Measurements from ENCODE around the gene RB1. TPM values are rescaled to one million over a fixed set of nuclear protein-coding genes. Genes with fewer than 3 reads are reported as not detected.
"Not testable (repeated sequence)": the region's sequence is repeated elsewhere in the genome, so short reads cannot be mapped to it uniquely, and the experiment has no call there.

The RB1 gene
- total RNA-seq, 1 experiment from 2014 or later, result 14.7 TPM

- no peaks in the 10 kb centered on the region for H3K27me3 ChIP-seq (ENCODE audit: control insufficient read depth, insufficient read depth, low read length)
- no peak overlapping the region for H3K4me3 ChIP-seq (ENCODE audit: insufficient read depth, low read depth, low read length)
- no peaks in the 10 kb centered on the region for H3K36me3 ChIP-seq (replicated peaks; ENCODE audit: control insufficient read depth, insufficient read depth, low read length)
- DNase-seq, result no peak
Observed at GRCh38 chr13:48349525-48349924, 46.0 kb downstream of the RB1 start.

DNA sequence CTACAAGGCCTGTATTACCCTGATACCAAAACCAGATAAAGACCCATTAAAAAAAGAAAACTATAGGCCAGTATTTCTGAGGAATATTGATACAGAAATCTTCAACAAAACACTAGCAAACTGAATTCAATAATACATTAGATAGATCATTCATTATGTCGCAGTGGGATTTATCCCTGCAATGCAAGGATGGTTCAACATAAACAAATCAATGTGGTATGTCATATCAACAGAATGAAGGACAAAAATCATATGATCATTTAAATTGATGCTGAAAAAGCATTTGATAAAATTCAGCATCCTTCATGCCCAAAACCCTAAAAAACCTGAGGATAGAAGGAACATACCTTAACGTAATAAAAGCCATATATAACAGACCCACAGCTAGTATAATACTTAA is 50.0 kb downstream of the RB1 start:
- Histone ChIP-seq H3K36me3 (replicated peaks; ENCODE audit: control insufficient read depth, insufficient read depth, low read length) (no peaks in the 10 kb centered on the region), H3K4me3 (ENCODE audit: insufficient read depth, low read depth, low read length) (no peak overlapping the region), H3K27me3 (ENCODE audit: control insufficient read depth, insufficient read depth, low read length) (no peaks in the 10 kb centered on the region)
- DNase-seq, result no peak

DNA sequence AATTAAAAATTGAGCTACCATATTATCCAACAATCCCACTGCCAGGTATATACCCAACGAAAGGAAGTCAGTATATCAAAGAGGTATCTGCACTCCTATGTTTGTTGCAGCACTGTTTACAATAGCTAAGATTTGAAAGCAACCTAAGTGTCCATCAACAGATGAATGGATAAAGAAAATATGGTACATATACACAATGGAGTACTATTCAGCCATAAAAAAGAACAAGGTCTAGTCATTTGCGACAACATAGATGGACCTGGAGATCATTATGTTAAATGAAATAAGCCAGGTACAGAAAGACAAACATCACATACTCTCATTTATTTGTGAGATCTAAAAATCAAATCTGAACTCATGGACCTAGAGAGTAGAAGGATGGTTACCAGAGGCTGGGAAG is 52.0 kb downstream of the RB1 start:
- H3K36me3 ChIP-seq (replicated peaks; ENCODE audit: control insufficient read depth, insufficient read depth, low read length); H3K27me3 ChIP-seq (ENCODE audit: control insufficient read depth, insufficient read depth, low read length); DNase-seq; H3K4me3 ChIP-seq (ENCODE audit: insufficient read depth, low read depth, low read length): not testable (repeated sequence)

DNA sequence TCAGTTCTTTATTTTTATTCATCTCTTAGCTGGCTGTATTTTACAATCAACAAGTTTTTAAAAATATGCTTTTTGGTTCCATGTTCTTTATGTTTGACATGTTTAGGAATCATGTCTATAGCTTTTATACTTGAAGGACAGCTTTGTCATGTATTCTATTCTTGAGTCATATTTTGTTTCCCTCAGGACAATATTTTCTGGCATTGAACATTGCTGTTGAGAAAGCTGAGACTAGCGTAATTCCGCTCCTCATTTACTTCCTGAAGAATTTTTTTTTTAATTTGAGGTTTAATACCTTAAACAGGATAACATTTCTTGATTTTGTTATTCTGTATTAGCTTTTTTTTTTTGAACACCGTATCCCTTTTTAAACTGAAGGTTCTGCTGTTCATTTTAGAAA is 53.2 kb downstream of the RB1 start:
- Histone ChIP-seq H3K27me3 (ENCODE audit: control insufficient read depth, insufficient read depth, low read length) (no peaks in the 10 kb centered on the region), H3K4me3 (ENCODE audit: insufficient read depth, low read depth, low read length) (no peak overlapping the region)

DNA sequence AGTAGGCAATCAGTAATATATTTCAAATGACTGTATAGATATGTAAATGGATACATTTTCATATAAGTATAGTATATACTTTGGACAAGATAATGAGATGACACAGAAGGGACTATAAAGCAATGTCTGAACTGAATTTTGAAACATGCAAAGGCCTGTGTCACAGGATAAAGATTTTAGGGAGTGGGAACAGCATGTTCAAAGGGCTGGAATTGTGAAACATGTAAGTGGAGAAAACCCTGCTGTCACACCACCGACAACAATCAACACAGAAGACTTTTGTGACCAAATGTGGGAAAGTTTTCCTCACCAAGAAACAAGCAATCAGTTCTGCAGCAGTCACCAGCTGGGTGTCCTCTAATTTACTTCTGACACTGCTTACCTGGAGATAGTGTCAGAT is 66.4 kb downstream of the RB1 start:
- DNase-seq, result no peak
- Histone ChIP-seq H3K36me3 (replicated peaks; ENCODE audit: control insufficient read depth, insufficient read depth, low read length) (no peaks in the 10 kb centered on the region), H3K4me3 (ENCODE audit: insufficient read depth, low read depth, low read length) (no peak overlapping the region), H3K27me3 (ENCODE audit: control insufficient read depth, insufficient read depth, low read length) (no peaks in the 10 kb centered on the region)

More for the DNA sequence above, 53.2 kb downstream of the RB1 start:
- H3K36me3 ChIP-seq (replicated peaks; ENCODE audit: control insufficient read depth, insufficient read depth, low read length), result no peaks in the 10 kb centered on the region
- no peak for DNase-seq

DNA sequence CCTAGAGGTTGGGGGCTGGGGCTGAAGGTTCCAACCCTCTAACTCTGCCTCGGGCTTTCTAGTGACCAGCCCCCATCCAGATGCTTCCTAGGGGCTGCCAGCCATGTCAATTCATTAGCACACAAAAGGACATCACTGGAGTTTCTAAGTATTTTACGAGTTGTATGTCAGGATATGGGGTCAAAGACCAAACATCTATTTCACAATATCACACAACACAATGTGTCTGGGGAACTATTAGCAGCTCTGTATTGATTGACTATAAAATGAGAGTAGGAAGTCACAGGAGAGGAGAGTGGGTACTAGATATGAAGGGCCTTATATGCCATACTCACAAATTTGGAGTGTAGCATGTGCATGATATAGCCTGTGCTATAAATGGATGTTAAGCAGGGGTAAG is 67.3 kb downstream of the RB1 start:
- H3K27me3 ChIP-seq (ENCODE audit: control insufficient read depth, insufficient read depth, low read length), result no peaks in the 10 kb centered on the region
- H3K36me3 ChIP-seq (replicated peaks; ENCODE audit: control insufficient read depth, insufficient read depth, low read length), result no peaks in the 10 kb centered on the region
- DNase-seq, result no peak
- no peak overlapping the region for H3K4me3 ChIP-seq (ENCODE audit: insufficient read depth, low read depth, low read length)

GRCh38 chr13:48377857-48378256 is 74.3 kb downstream of the RB1 start:
- Histone ChIP-seq H3K27me3 (ENCODE audit: control insufficient read depth, insufficient read depth, low read length) (no peaks in the 10 kb centered on the region), H3K4me3 (ENCODE audit: insufficient read depth, low read depth, low read length) (no peak overlapping the region), H3K36me3 (replicated peaks; ENCODE audit: control insufficient read depth, insufficient read depth, low read length) (no peaks in the 10 kb centered on the region)
- DNase-seq, result no peak

DNA sequence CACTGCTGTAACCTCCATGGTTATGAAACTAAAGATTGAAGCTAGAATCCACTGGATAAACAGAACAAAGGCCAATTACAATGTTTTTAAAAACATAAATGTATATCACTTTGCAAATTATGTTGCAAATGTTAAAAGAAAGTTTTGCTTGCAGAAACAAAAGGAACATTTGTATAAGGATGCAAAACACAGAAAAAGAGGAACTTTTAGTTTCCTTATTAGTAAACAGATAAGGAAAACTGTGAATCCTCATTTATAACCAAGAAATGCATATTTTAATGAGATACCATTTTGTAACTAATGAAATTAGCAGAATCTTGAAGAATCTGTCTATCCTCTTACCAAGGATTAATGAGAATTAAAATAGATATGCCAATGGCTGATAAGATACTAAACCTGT is 77.0 kb downstream of the RB1 start:
- Histone ChIP-seq H3K4me3 (ENCODE audit: insufficient read depth, low read depth, low read length) (no peak overlapping the region), H3K36me3 (replicated peaks; ENCODE audit: control insufficient read depth, insufficient read depth, low read length) (no peaks in the 10 kb centered on the region), H3K27me3 (ENCODE audit: control insufficient read depth, insufficient read depth, low read length) (no peaks in the 10 kb centered on the region)
- no peak for DNase-seq

DNA sequence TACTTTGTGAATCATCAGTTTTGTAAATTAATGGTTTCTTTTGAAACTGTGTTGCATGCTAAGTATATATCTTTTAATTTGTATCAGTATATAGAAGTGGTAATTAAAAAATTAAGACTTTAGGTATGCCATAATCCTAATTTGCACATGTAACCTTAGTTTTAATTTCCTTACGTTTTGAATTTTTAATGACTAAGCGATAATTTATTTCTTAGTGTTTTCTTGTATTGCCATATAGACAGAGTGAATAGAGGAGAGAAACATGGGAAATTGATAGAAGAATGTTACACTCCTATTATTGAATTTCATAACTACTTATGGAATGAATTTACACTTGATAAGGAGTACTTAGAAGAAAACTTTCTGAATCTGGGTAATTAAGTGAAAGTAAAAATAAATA is 79.8 kb downstream of the RB1 start:
- Histone ChIP-seq H3K36me3 (replicated peaks; ENCODE audit: control insufficient read depth, insufficient read depth, low read length) (no peaks in the 10 kb centered on the region), H3K4me3 (ENCODE audit: insufficient read depth, low read depth, low read length) (no peak overlapping the region), H3K27me3 (ENCODE audit: control insufficient read depth, insufficient read depth, low read length) (no peaks in the 10 kb centered on the region)
- DNase-seq, result no peak

GRCh38 chr13:48386816-48387215 is 83.3 kb downstream of the RB1 start:
- no peaks in the 10 kb centered on the region for H3K27me3 ChIP-seq (ENCODE audit: control insufficient read depth, insufficient read depth, low read length)
- DNase-seq, result no peak
- H3K36me3 ChIP-seq (replicated peaks; ENCODE audit: control insufficient read depth, insufficient read depth, low read length), result no peaks in the 10 kb centered on the region

DNA sequence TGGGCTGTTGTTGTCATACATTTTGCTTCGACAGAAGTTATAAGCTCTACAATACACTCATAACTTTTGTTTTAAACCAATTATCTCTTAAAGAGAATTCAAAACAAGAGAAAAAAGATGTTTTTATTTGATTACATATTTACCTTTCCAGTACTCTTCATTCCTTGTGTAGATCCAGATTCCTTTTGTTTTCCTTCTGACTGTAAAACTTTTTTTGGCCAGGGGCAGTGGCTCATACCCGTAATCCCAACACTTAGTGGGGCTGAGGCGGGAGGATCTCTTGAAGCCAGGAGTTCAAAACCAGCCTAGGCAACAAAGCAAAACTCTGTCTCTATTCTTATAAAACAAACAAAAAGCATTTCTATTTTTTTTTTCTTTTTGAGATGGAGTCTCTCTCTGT is 87.7 kb downstream of the RB1 start:
- Histone ChIP-seq H3K27me3 (ENCODE audit: control insufficient read depth, insufficient read depth, low read length) (no peaks in the 10 kb centered on the region), H3K4me3 (ENCODE audit: insufficient read depth, low read depth, low read length) (no peak overlapping the region), H3K36me3 (replicated peaks; ENCODE audit: control insufficient read depth, insufficient read depth, low read length) (no peaks in the 10 kb centered on the region)
- DNase-seq, result no peak

More at GRCh38 chr13:48386816-48387215, 83.3 kb downstream of the RB1 start:
- H3K4me3 ChIP-seq (ENCODE audit: insufficient read depth, low read depth, low read length), result no peak overlapping the region

GRCh38 chr13:48393030-48393697 is 89.6 kb downstream of the RB1 start:
- DNase-seq, result no peak
- H3K36me3 ChIP-seq (replicated peaks; ENCODE audit: control insufficient read depth, insufficient read depth, low read length), result no peaks in the 10 kb centered on the region
- H3K4me3 ChIP-seq (ENCODE audit: insufficient read depth, low read depth, low read length), result no peak overlapping the region
- H3K27me3 ChIP-seq (ENCODE audit: control insufficient read depth, insufficient read depth, low read length), result no peaks in the 10 kb centered on the region

- no peaks in the 10 kb centered on the region for H3K27me3 ChIP-seq (ENCODE audit: control insufficient read depth, insufficient read depth, low read length)
- no peak for DNase-seq
- no peaks in the 10 kb centered on the region for H3K36me3 ChIP-seq (replicated peaks; ENCODE audit: control insufficient read depth, insufficient read depth, low read length)
- H3K4me3 ChIP-seq (ENCODE audit: insufficient read depth, low read depth, low read length), result no peak overlapping the region
Observed at GRCh38 chr13:48393698-48394085, 90.1 kb downstream of the RB1 start.

GRCh38 chr13:48397744-48398143 is 94.2 kb downstream of the RB1 start:
- no peak for DNase-seq
- Histone ChIP-seq H3K27me3 (ENCODE audit: control insufficient read depth, insufficient read depth, low read length) (no peaks in the 10 kb centered on the region), H3K36me3 (replicated peaks; ENCODE audit: control insufficient read depth, insufficient read depth, low read length) (no peaks in the 10 kb centered on the region), H3K4me3 (ENCODE audit: insufficient read depth, low read depth, low read length) (no peak overlapping the region)

DNA sequence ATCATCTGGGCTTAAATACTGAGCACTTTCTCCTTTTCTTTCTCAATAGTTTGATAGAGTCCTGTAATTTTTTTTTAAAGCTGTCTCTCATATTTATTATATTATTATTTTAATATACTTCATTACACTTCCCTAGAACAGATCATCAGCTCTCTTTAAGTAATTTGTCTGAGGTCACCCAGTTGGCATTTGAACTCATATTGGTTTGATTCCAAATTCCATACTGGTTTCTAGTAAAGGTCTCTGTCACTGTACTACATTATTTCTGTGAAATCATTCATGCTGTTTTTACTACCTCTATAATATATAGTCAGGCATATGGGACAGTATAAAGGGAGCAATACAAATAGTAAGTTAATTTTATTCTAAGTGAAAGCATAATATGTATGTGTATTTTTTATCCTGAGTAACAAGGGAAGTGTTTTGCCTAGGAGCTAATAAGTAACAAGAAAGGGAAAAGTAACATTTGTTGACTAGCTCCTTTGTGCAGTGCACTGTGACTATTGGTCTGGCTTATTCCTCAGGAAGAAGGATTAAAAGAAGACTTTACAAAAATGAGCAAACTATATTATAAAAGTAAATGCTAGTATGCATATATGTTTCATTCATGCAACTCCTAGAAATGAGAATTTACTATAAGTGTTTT is 95.0 kb downstream of the RB1 start:
- Histone ChIP-seq H3K27me3 (ENCODE audit: control insufficient read depth, insufficient read depth, low read length) (no peaks in the 10 kb centered on the region), H3K36me3 (replicated peaks; ENCODE audit: control insufficient read depth, insufficient read depth, low read length) (no peaks in the 10 kb centered on the region), H3K4me3 (ENCODE audit: insufficient read depth, low read depth, low read length) (no peak overlapping the region)
- no peak for DNase-seq

Data from H7 (cell line).